ENCODE results near the gene TNXB. TPM values are rescaled to one million over a fixed set of nuclear protein-coding genes. Genes with fewer than 3 reads are reported as not detected.
A peak's percentile ranks its signal among the peaks of the same experiment; 100 is the strongest.

Gene TNXB
- 19.6 and 47.4 TPM in 2 replicates for total RNA-seq (2011; cell fraction: chromatin; rRNA removed; ENCODE audit: low replicate concordance)
- 28.9 and 33.2 TPM in 2 replicates for total RNA-seq (2011; cell fraction: nucleolus; rRNA removed)
- 21.4 and 27.9 TPM in 2 replicates for total RNA-seq (2011; cell fraction: nucleoplasm; rRNA removed)
- total RNA-seq (2014; rRNA removed) (28.1 and 35.0 TPM in 2 replicates), total RNA-seq (2014; rRNA removed; fragmentation: Illumina TruSeq; extraction: Trizol) (4.2 and 6.1 TPM in 2 replicates), total RNA-seq (2015; rRNA removed; fragmentation: Illumina TruSeq; extraction: Trizol) (25.0 and 26.2 TPM in 2 replicates), total RNA-seq (2021) (24.2 and 25.8 TPM in 2 replicates), polyA plus RNA-seq (2011; rRNA removed) (11.3 and 13.3 TPM in 2 replicates), polyA plus RNA-seq (2014; fragmentation: Illumina TruSeq; extraction: Trizol) (12.4 and 24.8 TPM in 2 replicates), polyA plus RNA-seq (2014; fragmentation: Nextera tagmentation; extraction: Ambion mirVana) (under 1 TPM; 0.14 to 0.43 TPM), polyA plus RNA-seq (2014; rRNA removed) (24.5 and 27.0 TPM in 2 replicates), polyA minus RNA-seq (2011; rRNA and poly(A)+ RNA removed) (3.1 and 6.0 TPM in 2 replicates), Bru-seq, nascent RNA (percentile 26 among the genes with signal in this experiment), BruChase-seq, experiment 1, labeled RNA remaining after a 2-hour chase (percentile 24 among the genes with signal in this experiment), BruChase-seq, experiment 2, labeled RNA remaining after a 6-hour chase (percentile 29 among the genes with signal in this experiment)
- polyA plus RNA-seq (2011; cell fraction: cytosol; rRNA removed): 20.6 and 53.8 TPM in 2 replicates
- 25.4 and 47.3 TPM in 2 replicates for polyA plus RNA-seq (2011; cell fraction: nucleus; rRNA removed)
- 25.6 and 28.6 TPM in 2 replicates for polyA plus RNA-seq (2012)
- 15.5 and 15.6 TPM in 2 replicates for polyA minus RNA-seq (2011; cell fraction: cytosol; rRNA and poly(A)+ RNA removed)
- polyA minus RNA-seq (2011; cell fraction: nucleus; rRNA and poly(A)+ RNA removed): 16.2 and 17.0 TPM in 2 replicates
- long read RNA-seq, experiment 1, transcript TNXB-203 (13 exons, 3,125 nt): major isoform, 27 of 118 reads
- long read RNA-seq, experiment 1, partial matches to known transcripts: 71 of 118 reads
- long read RNA-seq, experiment 1, other reads (novel, unspliced or antisense): 20 of 118 reads
- long read RNA-seq, experiment 2, transcript TNXB-203 (13 exons, 3,125 nt): major isoform, 12 of 65 reads
- long read RNA-seq, experiment 2, partial matches to known transcripts: 24 of 65 reads
- long read RNA-seq, experiment 2, other reads (novel, unspliced or antisense): 28 of 65 reads
- long read RNA-seq, experiment 3, transcript TNXB-203 (13 exons, 3,125 nt): major isoform, 15 of 27 reads
- long read RNA-seq, experiment 3, partial matches to known transcripts: 6 of 27 reads
- long read RNA-seq, experiment 3, other reads (novel, unspliced or antisense): 6 of 27 reads

GRCh38 chr6:32109114-32109764, at the start of gene TNXB:
Gene TNXB (minus strand): TSS chr6:32109338. CDS start chr6:32098198, 11,140 bp downstream.
- H3K4me1 ChIP-seq (replicated peaks in 1 of 2; ENCODE audit: control insufficient read depth in 2 of 2, insufficient read depth in 2 of 2, low read length in 2 of 2): peaks cover 29 to 43% of the 10 kb centered on the region in 2 experiments
- peak; percentile 63 to 85 (median 74) for DNase-seq (ENCODE audit: extremely low read depth in 1 of 4, low spot score in 3 of 4)
- peak; percentile 26 for FAIRE-seq
- peak within 1 kb of the TSS in 1 of 2 experiments; percentile 80; a peak in 2 of 4 replicates for H3K9ac ChIP-seq (ENCODE audit: insufficient read depth in 1 of 2, low read depth in 2 of 2, low read length in 2 of 2)
- intact Hi-C loops (cut with micrococcal nuclease) (no loop called here), in situ Hi-C loops (cut with MboI) (no loop called here)
- H3K27me3 ChIP-seq (ENCODE audit: control insufficient read depth in 2 of 2, insufficient read depth in 2 of 2, low read length in 2 of 2): peaks cover 0 to 18% of the 10 kb centered on the region in 2 experiments; a peak in 2 of 5 replicates
- no peak within 1 kb of the TSS for H3K27ac ChIP-seq (ENCODE audit: extremely low read depth, low read depth, low read length)
- H3K36me3 ChIP-seq (ENCODE audit: control insufficient read depth, insufficient read depth, low read length): no peaks in the 10 kb centered on the region
- POLR2A ChIA-PET: interaction anchor here (0.6 to 4.9 kb wide), 7 partner anchors 9 to 79 kb away, joined by 3 to 38 read pairs (median 6); partner anchors contain the start of gene ATF6B
- no peak within 1 kb of the TSS for H3K4me3 ChIP-seq
- no peaks in the 10 kb centered on the region for H3K79me2 ChIP-seq (ENCODE audit: control insufficient read depth, insufficient read depth, low read length)
- WGBS (ENCODE audit: insufficient coverage, low coverage, missing lambda C conversion rate): 3% methylated on average over 10 of the region's 12 CpGs
- no peaks in the 10 kb centered on the region for H4K20me1 ChIP-seq (replicated peaks; ENCODE audit: control insufficient read depth, insufficient read depth, low read length)
- CTCF ChIA-PET (ENCODE audit: low intra/inter-chr PET ratio): interaction anchor here (0.6 kb wide), 2 partner anchors 10 to 1245 kb away, joined by 3 to 4 read pairs; no protein-coding TSS in a partner anchor
- H3K4me2 ChIP-seq (ENCODE audit: insufficient read depth, low read length): peak within 1 kb of the TSS; percentile 51
- peak; percentile 64 for ATAC-seq
- H2AFZ ChIP-seq (ENCODE audit: low read depth, low read length): no peak within 1 kb of the TSS
- no peaks in the 10 kb centered on the region for H3K9me3 ChIP-seq (replicated peaks; ENCODE audit: control insufficient read depth, insufficient read depth, low read depth, low read length)
- no TSS peak for BruUV-seq (replicated peaks)
- no peaks in the 10 kb centered on the region for H3K9me1 ChIP-seq (ENCODE audit: control insufficient read depth, insufficient read depth, low read length)
- TF ChIP-seq KDM5B (IDR thresholded peaks at IDR 0.05; ENCODE audit: insufficient replicate concordance, low read depth, low read length) (peak; percentile 10), FOSL1 (tag; conservative IDR thresholded peaks at IDR 0.05) (no peak), ZBTB26 (CRISPR knock-in tag; IDR thresholded peaks at IDR 0.05) (peak; percentile 64; the same call in 1 of the 2 replicates), ZNF639 (CRISPR knock-in tag; conservative IDR thresholded peaks at IDR 0.05 in 1 of 2, IDR thresholded peaks at IDR 0.05 in 1 of 2) (no peak), ELF1 (tag; IDR thresholded peaks at IDR 0.05) (no peak), POLR2B (IDR thresholded peaks at IDR 0.05; ENCODE audit: low read depth, partially characterized antibody) (peak; percentile 21), OTX1 (CRISPR knock-in tag; IDR thresholded peaks at IDR 0.05) (peak; percentile 75; the same call in 1 of the 2 replicates), VEZF1 (CRISPR knock-in tag; IDR thresholded peaks at IDR 0.05) (peak; percentile 61; the same call in 1 of the 2 replicates), ZNF263 (CRISPR knock-in tag; IDR thresholded peaks at IDR 0.05; ENCODE audit: borderline replicate concordance) (peak; percentile 96), ELF4 (CRISPR knock-in tag; IDR thresholded peaks at IDR 0.05) (peak; percentile 50; the same call in 1 of the 2 replicates)

All from K562 (cell line).